ENCODE results near the gene MAP2K5.

GRCh38 chr15:67774626-67775025, 232.1 kb downstream of the MAP2K5 start:
- no peak for TF ChIP-seq GATA2 (IDR thresholded peaks at IDR 0.05; ENCODE audit: low read depth, low read length)
- no peak for TF ChIP-seq GATA3 (IDR thresholded peaks at IDR 0.05; ENCODE audit: low read depth, low read length)

All from SH-SY5Y (cell line).